HG02678 (cell line): ENCODE measurements around the gene TMEM185B.

Source experiments
- ATAC-seq: cut with Tn5 transposase; IDR thresholded peaks from one replicate; pipeline ENCODE4 v1.9.1; 2021; ENCODE audit warnings: mild to moderate bottlenecking, moderate library complexity; ENCODE audit not compliant: unreplicated experiment

Gene TMEM185B

DNA sequence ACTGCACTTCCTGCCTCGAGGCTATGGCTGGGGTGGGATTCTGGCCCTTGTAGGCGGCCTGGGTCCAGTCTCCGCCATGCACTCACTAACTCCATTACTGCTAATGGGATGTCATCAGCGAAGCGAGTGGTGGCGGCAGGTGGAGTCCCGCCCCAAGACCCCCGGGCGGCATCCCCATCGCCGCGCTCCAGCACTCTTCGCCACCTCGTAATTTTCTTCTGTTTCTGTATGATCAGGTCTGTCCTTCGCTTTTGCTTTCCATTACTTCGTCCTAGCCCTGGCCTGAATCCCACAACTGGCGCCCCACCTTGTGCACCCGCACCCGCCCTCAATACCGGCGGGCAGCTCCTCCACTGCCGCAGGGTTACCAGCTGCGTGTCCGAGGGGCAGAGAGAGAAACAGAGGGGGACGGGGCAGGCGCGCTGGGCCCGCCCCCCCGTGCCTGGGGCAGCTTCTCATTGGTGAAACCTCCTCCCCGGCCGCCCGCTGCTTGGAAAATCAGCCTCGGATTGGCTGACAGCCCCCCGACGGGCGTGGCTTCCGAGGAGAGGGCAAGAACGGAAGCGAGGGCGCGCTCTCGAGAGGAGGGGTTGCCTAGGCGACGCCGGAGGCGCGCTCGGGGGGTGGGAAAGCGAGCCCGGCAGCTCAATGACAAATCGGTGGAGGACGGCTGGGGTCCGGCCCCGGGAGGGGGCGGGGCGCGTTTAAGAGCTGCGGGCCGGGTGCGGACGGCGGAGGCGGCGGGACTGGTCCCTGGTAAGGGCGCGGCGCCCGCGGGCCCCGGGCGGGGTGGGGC is 29.2 kb upstream of the TMEM185B start, which contains the start of gene RALB:
Gene RALB, plus strand, starts transcription at position 628 of the 796 bp plus-strand sequence. CDS start 25,813 bp downstream, outside the sequence.
- peak; percentile 95 for ATAC-seq

DNA sequence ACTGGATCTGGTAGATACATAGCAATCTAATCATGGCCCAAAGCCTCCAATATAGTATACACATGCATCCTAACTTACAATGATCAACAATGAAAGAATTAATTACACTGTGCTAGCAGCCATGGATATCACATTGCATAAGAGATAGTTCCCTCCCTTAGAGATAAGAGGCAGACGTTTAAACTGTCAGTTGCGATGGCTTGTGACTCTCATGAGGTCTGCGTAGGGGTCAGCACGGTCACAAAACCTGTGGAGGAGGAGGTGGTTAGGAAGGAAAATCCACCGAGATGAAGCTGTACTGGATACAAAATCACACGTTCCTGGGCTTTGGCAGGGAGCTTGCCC is 28.7 kb upstream of the TMEM185B start:
- no peak for ATAC-seq

DNA sequence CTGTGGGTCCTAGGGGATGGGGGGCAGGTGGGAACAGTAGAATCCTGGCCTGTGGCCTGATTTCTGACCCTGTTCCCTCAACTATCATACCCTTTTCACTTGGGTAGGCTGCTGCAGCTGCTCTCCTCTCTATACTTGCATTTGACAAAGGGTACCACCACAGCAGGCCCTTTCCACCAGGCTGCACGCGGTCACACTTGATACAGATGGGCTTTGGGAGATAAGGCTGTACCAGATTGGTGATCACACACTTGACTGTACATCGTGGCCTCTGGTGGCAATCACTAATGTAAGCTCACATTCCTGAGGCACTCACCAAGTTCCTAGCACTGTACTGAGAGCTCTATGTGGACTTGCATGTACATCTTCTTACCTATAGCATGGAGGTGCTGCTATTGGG is 27.9 kb upstream of the TMEM185B start:
- no peak for ATAC-seq

DNA sequence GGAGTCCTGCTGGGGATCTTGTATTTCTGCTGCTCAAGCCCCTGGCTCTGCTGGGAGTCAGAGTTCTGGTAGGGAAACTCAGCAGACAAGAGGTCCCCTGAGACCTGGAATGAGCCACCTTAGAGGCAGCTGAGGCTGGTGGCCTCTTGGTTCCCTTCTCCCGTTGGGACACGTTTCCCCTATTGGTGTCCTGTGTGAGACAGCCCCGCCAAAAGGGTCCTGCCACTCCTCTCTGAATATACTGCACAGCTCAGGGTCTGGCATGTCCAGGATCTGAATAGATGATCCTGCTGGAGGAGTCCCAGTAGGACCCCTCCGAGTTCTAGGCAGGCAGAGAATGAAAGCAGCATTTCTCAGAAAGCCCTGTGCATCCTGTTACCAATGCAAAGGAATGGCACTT is 27.4 kb upstream of the TMEM185B start:
- no peak for ATAC-seq

DNA sequence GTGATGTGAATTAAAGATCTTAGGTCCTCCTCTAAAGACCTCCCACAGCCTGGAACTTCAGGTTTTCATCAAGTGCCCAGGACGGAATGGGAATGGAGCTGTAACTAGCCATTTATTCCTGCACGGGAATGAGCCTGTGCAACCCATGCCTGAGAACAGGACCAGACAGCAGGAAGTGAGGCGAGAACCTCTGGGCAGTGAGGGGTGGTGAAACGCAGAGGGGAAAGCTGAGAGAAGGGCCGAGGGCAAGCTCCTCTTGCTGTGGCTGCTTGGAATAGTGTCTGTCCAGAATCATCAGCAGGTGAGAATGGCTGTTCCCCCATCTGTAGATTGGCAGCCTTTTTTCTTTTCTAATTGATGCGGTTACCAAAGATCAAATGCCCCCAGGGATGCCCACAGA is 24.7 kb upstream of the TMEM185B start:
- no peak for ATAC-seq

DNA sequence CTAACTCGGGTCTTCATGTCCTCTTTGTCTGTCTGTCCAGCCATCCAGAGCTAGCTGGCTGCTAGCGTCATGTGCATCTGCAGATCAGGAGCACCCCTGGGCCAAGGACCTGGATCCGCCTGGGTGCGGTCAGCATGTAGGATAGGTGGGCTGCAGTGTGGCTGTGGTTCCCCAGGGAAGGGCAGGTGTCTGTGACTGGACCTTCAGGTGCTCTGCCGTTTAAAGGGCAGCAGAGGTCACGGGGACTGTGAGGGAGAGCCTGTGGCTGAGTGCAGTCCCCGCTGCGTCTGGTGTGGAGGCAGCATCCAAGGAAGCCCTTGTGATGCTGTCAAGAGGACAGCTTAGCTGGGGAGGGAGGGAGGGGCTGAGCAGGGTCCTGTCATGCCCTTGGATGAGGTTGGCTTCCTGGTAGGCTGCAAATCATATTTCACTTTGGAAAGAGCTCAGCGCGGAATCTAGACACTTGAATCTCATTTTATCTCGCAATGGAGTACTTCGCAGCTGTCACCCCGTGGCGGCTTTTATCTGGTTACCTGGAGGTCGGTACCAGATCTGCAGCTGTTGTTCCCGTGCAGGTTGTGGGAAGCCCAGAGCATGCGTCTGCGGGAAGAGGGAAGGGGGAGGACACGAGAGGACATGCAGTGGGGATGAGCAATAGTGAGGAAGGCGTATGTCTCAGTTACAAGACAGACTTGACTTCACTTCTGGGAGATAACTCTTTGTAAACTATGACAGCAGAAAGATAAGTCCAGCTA is 23.5 kb upstream of the TMEM185B start:
- ATAC-seq: no peak

DNA sequence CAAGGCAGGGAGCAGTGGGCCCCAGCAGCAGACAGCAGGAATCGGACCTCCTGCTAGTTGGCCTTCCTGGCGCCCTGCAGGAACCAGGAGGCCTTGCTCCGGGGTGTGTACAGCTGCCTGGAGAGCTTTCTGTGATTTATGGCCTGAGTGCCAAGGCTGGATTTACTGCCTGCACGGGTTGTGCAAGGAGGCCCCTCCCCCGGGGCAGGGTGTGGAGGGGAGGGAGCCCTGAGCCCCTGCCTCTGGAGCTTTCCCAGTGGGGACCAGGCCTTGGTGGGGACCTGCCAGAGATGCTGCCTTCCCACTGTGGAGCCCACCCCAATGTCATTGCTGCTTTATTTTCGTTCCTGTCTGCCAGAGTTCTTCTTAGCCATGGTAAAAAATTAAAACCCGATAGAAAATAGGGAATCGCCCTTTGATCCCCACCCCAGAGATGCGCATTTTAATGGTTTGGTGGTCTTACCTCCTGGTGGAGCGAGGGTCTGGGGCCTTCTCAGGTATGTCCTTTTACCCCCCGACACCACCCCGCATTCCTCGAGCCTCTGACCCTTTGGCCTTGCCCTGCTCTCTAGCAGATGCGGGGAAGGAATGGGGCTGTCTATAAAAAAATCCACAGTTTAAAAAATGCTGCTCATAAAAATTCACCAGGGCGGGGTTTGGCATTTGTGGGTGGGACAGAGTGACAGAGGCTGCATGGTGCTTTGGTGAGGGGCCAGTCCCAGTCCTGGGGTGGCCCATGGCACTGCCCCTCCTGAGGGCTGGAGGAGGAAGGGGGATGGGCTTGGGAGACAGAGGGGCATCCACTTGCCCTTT is 22.5 kb upstream of the TMEM185B start:
- no peak for ATAC-seq

DNA sequence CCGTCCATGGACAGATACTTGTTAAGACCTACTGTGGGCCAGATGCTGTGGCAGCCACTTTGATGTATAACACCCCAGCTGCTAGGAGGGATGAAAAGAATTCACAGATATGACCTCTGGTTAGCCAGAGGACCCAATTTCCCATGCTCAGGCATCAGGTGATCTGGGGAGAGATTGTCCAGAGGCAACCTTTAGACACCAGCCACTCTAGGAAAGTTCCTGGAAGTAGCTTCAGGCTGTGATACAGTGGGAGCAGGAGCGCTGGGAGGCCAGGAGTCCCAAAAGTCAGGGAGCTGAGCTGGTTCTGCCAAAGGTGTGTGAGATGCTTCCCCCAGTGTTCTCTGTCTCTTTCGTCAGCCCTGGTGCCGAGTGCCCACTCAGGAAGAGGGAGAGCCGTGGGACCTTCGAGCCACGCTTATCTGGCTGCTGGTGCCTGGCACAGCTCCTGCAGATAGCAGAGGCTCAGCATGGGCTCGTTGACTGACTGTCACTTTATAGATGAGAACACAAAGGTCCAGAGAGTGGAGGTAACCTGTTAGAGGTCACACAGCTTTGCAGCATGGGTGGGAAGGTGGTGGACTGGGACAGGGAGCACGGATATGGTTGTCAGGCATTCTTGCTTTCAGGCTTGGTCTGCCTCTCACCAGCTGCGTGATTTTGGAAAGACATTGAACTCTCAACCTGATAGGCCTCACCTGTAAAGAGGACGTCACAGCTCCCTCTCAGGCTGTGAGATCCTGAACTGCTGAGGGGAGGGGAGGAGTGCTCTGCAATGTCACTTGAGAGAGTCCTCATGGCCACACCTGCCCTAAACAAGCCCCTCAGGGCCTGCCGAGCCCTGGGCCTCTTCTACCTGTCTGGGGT is 21.7 kb upstream of the TMEM185B start:
- ATAC-seq: no peak

DNA sequence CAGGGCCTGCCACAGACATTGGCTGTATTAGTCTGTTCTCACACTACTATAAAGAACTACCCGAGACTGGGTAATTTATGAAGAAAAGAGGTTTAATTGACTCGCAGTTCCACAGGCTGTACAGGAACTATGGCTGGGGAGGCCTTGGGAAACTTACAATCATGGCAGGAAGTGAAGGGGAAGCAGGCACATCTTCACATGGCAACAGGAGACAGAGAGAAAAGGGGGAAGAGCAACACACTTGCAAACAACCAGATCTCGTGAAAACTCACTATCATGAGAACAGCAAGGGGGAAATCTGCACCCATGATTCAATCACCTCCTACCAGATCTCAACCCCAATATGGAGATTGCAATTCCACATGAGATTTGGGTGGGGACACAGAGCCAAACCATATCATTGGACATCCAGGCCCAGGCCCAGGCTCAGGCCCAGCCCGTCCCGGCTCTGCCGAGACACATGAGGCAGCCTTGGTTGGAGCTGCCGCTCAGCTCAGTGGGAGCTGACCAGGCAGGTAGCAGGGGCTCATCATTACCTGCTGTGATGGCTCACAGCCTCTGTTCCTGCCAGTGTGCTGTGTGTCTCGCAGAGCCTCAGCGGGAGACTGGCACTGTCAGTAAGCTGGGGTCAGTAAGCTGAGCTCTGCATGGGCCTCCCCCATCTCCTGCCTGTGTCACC is 20.8 kb upstream of the TMEM185B start:
- ATAC-seq: no peak

DNA sequence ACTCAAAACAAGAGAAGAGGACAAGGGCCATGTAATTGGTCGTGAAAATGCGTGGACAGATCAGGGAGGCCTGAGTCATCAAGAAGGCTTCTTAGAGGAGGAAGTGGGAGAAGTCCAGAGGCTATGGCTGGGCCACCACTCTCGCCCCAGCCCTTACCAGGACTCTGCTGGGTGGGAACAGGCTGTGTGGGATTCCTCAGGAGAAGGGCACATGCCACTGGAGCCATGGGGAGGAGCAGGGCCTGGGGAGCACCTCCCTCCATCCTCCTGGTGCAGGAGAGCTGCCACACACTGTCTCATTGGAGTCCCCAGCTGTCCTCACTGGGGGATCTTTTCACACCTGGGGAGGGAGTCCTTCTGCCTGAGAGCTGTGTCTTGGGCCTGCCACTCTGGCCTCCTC is 20.0 kb upstream of the TMEM185B start:
- ATAC-seq: no peak

DNA sequence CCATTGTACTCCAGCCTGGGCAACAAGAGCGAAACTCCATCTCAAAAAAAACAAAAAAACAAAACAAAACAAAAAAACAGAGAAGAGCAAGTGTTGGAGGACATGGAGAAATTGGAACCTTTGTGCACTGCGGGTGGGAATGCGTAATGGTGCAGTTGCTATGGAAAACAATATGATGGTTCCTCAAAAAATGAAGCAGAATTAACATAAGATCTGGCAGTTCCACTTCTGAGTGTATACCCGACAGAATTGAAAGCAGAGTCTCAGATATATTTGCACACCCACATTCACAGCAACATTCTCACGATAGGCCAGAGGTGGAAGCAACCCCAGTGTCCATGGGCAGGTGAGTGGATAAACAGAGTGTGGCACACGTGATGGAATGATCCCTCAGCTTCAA is 18.5 kb upstream of the TMEM185B start:
- no peak for ATAC-seq

DNA sequence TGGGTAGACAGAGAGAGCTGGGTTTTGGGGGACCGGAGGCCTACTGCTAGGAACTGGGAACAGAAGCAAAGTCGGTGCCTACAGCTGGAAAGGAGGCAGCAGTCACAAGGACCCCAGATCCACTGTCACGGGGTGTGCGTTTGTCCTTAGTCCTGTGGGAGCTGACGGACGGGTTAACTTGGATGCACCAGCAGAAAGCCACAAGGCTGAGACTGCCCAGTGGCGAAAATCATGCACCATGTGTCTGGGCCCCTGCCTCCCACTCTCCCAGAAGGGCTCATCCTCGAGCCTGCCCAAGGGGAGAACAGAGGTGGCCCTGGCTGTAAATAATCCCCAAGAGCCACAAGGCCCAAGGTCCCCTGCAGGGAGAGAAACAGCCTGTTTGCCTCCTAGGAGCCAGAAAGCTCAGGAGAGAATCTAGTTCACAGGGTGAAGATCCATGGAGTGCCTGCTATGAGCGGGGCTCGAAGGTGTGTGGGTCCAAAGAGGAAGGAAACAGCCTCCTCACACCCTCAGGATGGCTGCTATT is 17.8 kb upstream of the TMEM185B start:
- ATAC-seq: no peak

DNA sequence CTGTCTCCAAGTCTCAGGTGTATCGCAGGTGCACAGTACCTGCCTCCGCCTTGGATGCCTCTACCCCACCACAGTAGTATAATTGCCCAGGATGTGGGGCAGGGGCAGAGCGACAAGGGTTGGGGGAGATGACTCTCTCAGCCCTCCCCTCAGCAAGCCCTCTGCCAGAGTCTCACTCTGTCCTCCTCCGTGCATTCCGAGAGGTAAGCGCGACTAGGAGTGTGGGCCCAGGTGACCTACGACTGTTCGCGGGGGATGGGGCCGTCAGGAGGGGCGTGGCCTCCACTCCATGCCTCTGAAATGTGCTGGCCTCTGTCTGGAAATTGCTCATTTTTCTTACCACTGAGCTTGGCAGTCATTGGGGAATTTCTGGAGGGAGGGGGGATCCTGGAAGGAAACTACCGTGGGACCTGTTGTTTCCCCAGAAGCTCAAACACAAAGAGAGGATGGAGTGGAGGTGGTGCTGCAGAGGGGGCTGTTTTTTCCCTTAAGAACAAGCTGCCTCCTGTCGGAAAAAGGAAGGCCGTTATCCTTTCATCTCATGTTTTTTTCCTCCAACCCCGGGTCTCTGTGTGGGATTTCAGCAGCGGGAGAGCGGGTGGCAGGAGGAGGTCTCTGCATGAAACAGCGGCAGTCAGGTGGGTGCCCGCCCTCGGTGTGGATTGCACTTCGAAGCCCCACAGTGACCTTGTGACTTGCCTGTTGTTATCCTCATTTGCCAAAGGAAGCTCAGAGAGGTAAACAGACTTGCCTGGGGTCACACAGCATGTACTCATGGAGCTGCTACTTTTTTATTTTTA is 16.5 kb upstream of the TMEM185B start:
- ATAC-seq: no peak

DNA sequence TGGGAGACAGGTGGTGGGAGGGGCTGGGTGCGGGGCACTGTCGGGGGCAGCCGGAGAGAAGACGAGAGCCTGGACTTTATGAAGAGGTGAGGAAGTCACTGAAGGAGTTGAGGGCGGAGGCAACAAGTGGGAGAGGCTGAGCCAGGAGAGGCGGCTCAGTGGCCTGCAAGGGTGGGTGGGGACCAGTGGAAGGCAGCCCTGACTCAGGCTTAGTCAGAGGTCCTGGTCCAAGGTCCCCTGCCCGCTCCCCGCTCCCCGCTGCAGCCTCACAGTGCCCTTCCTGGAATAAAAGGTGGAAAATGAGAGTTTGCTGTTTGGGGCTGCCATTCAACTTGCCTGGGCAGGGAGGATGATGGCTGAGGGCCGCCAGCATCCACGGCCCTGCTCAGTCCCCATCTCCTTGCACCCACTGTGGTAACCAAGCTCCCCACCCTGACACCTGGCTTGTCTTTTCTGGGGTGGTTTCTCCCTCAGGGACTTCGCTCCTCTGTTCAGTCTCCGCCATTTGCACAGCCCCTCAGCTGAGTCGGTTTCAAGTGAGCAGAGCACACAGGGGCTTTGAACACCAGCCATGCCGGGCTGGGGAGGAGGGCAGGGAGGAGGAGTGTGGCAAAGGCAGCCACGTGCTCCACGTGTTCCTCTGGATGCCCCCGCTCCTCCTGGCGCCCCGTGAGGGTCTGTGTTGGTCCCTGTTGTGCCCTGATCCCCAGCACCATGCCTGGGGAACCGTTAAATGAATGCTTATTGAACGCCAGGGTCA is 15.7 kb upstream of the TMEM185B start:
- ATAC-seq: no peak

DNA sequence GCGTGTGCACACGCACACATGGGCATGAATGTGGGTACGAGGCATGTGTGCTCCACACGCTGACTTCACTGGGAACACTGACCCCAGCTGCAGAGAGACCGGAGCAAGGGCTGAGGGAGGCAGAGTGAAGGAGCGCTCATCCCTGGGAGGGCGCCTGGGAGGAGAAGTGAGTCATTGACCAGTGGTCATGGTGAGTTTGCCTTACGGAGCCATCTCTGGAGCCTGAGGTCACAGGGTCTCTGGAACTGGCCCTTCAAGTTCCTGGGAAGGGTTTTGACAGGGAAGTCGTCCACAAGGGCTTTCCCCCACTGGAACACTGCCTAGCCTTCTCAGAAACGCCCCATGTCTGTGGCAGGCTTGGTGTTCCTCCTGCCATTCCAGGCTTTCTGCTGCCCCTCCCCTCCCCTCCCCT is 14.3 kb upstream of the TMEM185B start:
- ATAC-seq: no peak

DNA sequence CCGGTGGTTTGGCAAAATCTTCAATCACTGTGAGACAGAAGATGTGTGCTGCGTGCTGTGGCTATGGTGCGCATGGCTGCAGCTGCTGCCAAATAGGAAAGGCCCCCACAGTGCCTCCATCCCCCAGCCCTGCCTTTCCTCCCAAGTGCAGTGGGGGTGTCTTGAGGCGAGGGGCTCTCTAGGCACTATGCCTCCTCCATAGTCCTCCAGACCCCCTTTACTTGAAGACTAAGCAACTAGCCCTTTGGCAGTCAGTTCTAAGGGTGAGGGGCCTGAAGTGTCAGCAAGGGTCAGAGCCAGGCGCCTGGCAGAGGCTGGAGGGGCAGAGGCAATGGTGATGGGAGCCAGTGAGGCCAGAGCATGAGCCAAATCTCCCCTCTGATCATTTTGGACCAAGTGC is 13.6 kb upstream of the TMEM185B start:
- ATAC-seq: no peak

DNA sequence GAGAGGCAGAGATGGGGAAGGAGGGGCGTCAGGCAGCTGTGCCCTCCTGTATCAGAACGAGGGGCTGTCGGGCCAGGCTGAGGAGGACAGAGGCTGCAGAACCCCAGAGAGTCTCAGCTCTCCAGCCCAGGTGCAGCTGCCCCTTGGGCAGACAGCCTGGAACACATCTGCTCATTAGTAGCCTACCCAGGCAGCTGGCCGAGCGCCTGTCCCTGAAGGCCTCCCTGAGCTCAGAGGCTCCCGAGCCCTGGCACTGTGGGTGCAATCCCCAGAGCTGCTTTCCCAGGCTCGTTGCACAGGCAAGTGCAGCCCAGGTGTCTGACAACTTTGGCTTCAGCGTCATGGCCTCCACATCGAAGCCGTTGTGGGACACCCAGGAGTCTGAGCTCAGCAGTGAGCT is 13.1 kb upstream of the TMEM185B start:
- no peak for ATAC-seq

DNA sequence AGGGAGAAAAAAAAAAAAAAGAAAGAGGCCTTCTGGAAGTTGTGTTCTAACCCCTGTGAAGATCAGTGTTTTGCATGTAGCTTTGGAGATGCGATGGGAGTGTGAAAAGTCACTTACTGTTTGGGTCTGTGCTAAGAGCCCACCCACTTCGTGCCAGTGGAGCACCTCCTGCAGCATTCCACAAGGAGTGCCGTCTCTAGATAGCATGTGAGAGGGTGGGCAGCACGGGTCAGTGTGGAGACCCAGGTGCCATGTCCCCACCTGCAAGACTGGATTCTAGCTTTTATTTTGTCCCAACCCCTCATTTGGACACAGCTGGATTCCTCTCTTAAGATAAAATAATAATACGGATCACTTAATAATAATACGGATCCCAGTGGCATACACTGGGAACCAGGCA is 12.5 kb upstream of the TMEM185B start:
- no peak for ATAC-seq
